ENCODE results near the gene ITPR2. TPM values are rescaled to one million over a fixed set of nuclear protein-coding genes. Genes with fewer than 3 reads are reported as not detected.
A peak's percentile ranks its signal among the peaks of the same experiment; 100 is the strongest.
"Not testable (repeated sequence)": the region's sequence is repeated elsewhere in the genome, so short reads cannot be mapped to it uniquely, and the experiment has no call there.

The ITPR2 gene
- total and polyA plus RNA-seq, 4 donors, result 4.1 to 47.0 (median 26.5) TPM

- Histone ChIP-seq H3K4me3 (no peak overlapping the region), H3K27ac (ENCODE audit: low read depth in 1 of 2, low read length in 1 of 2) (no peak overlapping the region), H3K27me3 (ENCODE audit: control insufficient read depth in 3 of 3, insufficient read depth in 3 of 3, low read length in 2 of 3) (no peaks in the 10 kb centered on the region), H3K9me3 (ENCODE audit: control insufficient read depth in 4 of 4, insufficient read depth in 3 of 4, low read length in 3 of 4) (no peaks in the 10 kb centered on the region), H3K9ac (ENCODE audit: insufficient read depth in 1 of 2, low read length in 2 of 2) (no peak overlapping the region), H3K36me3 (ENCODE audit: control insufficient read depth in 4 of 4, insufficient read depth in 4 of 4, low read length in 4 of 4) (no peaks in the 10 kb centered on the region), H3K4me1 (ENCODE audit: control insufficient read depth in 5 of 5, insufficient read depth in 5 of 5, low read length in 5 of 5) (peaks cover 0 to 30% (median 0%) of the 10 kb centered on the region in 5 donors)
- 34 to 73% methylated on average over 2 of the region's 2 CpGs for WGBS, 2 donors
- TF ChIP-seq CTCF (IDR thresholded peaks at IDR 0.05; ENCODE audit: control extremely low read depth, extremely low read depth), result no peak
- DNase-seq, result no peak
- ATAC-seq (ENCODE audit: insufficient read depth, low FRiP score), result no peak
Measured at GRCh38 chr12:26789731-26790644, 43.0 kb downstream of the ITPR2 start.

GRCh38 chr12:26786865-26787514 is 46.0 kb downstream of the ITPR2 start:
- 74 to 82% methylated on average over 2 of the region's 2 CpGs for WGBS, 2 donors
- H3K9ac ChIP-seq (ENCODE audit: insufficient read depth in 1 of 2, low read length in 2 of 2), result no peak overlapping the region
- TF ChIP-seq CTCF (IDR thresholded peaks at IDR 0.05; ENCODE audit: control extremely low read depth, extremely low read depth), result no peak
- H3K27ac ChIP-seq (ENCODE audit: low read depth in 1 of 2, low read length in 1 of 2), result peak overlapping the region in 1 of 2 donors; percentile 31
- DNase-seq (no peak), ATAC-seq (ENCODE audit: insufficient read depth, low FRiP score) (peak; percentile 59)
- peaks cover 0 to 26% (median 0%) of the 10 kb centered on the region in 5 donors for H3K4me1 ChIP-seq (ENCODE audit: control insufficient read depth in 5 of 5, insufficient read depth in 5 of 5, low read length in 5 of 5)
- no peaks in the 10 kb centered on the region for H3K36me3 ChIP-seq (ENCODE audit: control insufficient read depth in 4 of 4, insufficient read depth in 4 of 4, low read length in 4 of 4)
- H3K27me3 ChIP-seq (ENCODE audit: control insufficient read depth in 3 of 3, insufficient read depth in 3 of 3, low read length in 2 of 3), result no peaks in the 10 kb centered on the region
- H3K9me3 ChIP-seq (ENCODE audit: control insufficient read depth in 4 of 4, insufficient read depth in 3 of 4, low read length in 3 of 4), result no peaks in the 10 kb centered on the region
- H3K4me3 ChIP-seq, result no peak overlapping the region

- no peak overlapping the region for H3K9ac ChIP-seq (ENCODE audit: insufficient read depth in 1 of 2, low read length in 2 of 2)
- no peaks in the 10 kb centered on the region for H3K27me3 ChIP-seq (ENCODE audit: control insufficient read depth in 3 of 3, insufficient read depth in 3 of 3, low read length in 2 of 3)
- peaks cover 0 to 20% (median 0%) of the 10 kb centered on the region in 5 donors for H3K4me1 ChIP-seq (ENCODE audit: control insufficient read depth in 5 of 5, insufficient read depth in 5 of 5, low read length in 5 of 5)
- no peak for ATAC-seq (ENCODE audit: insufficient read depth, low FRiP score)
- DNase-seq, result no peak
- H3K27ac ChIP-seq (ENCODE audit: low read depth in 1 of 2, low read length in 1 of 2), result no peak overlapping the region
- no peaks in the 10 kb centered on the region for H3K9me3 ChIP-seq (ENCODE audit: control insufficient read depth in 4 of 4, insufficient read depth in 3 of 4, low read length in 3 of 4)
- TF ChIP-seq CTCF (IDR thresholded peaks at IDR 0.05; ENCODE audit: control extremely low read depth, extremely low read depth), result no peak
- no peak overlapping the region for H3K4me3 ChIP-seq
- no peaks in the 10 kb centered on the region for H3K36me3 ChIP-seq (ENCODE audit: control insufficient read depth in 4 of 4, insufficient read depth in 4 of 4, low read length in 4 of 4)
- 88 to 89% methylated on average over 3 of the region's 3 CpGs for WGBS, 2 donors
Measured at GRCh38 chr12:26786491-26786864, 46.5 kb downstream of the ITPR2 start.

- not testable (repeated sequence) for H3K9me3 ChIP-seq (ENCODE audit: control insufficient read depth in 4 of 4, insufficient read depth in 3 of 4, low read length in 3 of 4); H3K9ac ChIP-seq (ENCODE audit: insufficient read depth in 1 of 2, low read length in 2 of 2); H3K27me3 ChIP-seq (ENCODE audit: control insufficient read depth in 3 of 3, insufficient read depth in 3 of 3, low read length in 2 of 3); H3K4me1 ChIP-seq (ENCODE audit: control insufficient read depth in 5 of 5, insufficient read depth in 5 of 5, low read length in 5 of 5); ATAC-seq (ENCODE audit: insufficient read depth, low FRiP score); H3K4me3 ChIP-seq; DNase-seq; H3K36me3 ChIP-seq (ENCODE audit: control insufficient read depth in 4 of 4, insufficient read depth in 4 of 4, low read length in 4 of 4); H3K27ac ChIP-seq (ENCODE audit: low read depth in 1 of 2, low read length in 1 of 2)
- 82 to 85% methylated on average over 2 of the region's 3 CpGs for WGBS, 2 donors
Measured at GRCh38 chr12:26783816-26784379, 49.1 kb downstream of the ITPR2 start.
